ENCODE measurements around the gene B3GNT3. TPM values are rescaled to one million over a fixed set of nuclear protein-coding genes. Genes with fewer than 3 reads are reported as not detected.

B3GNT3 gene
- total RNA-seq, 1 experiment from 2014 or later, result not detected

DNA sequence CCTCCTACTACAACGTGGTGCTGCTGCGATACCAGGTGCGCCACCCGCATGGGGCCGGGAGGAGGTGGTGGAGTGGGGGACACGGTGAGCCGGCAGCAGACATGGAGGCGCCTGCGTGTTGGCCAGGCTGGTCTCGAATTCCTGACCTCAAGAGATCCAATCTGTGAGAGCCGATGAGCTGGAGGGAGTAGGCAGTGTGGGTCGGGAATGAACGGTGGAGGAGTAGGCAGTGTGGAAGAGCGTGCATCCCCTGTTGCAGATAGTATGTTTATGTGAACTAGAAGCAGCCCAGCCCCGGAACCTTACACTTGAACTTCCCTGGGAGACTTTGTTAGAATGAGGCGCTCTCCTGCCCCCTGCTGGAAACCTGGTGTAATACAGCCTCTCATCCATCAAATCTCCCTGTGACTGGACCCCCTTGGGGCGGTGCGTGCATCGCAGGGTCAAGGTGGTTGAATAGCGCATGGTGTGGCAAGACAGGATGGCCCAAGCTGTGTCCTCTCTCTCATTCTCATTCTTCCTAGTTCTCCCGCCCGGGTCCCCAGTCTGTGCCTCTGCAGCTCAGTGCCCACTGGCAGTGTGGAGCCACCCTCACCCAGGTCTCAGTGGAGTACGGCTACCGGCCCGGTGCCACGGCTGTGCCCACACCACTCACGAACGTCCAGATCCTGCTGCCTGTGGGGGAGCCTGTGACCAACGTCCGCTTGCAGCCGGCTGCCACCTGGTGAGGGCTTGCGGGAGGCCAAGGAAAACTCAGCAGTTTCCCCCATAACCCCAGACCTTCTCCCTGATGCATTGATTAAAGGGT is 10.5 kb upstream of the B3GNT3 start:
- Histone ChIP-seq H3K4me2 (ENCODE audit: low read depth, low read length, poor library complexity, severe bottlenecking) (no peak overlapping the region), H3K79me2 (ENCODE audit: low read length) (no peaks in the 10 kb centered on the region), H3K9ac (ENCODE audit: low read length) (no peak overlapping the region), H3K9me2 (replicated peaks; ENCODE audit: insufficient read depth, low read length) (no peaks in the 10 kb centered on the region), H3K27me3 (ENCODE audit: low read length) (no peaks in the 10 kb centered on the region), H4K20me1 (ENCODE audit: insufficient read depth, low read depth, low read length) (peaks cover 3% of the 10 kb centered on the region; the same call in 1 of the 2 replicates), H3K4me1 (ENCODE audit: low read length) (no peaks in the 10 kb centered on the region), H3K9me3 (ENCODE audit: low read length) (no peaks in the 10 kb centered on the region), H3K27ac (ENCODE audit: low read length) (no peak overlapping the region), H3K4me3 (ENCODE audit: low read length) (no peak overlapping the region), H2AFZ (ENCODE audit: low read length) (no peak overlapping the region), H3K36me3 (ENCODE audit: insufficient read depth, low read length) (peaks cover 5% of the 10 kb centered on the region; the same call in 1 of the 2 replicates)
- DNase-seq, result peak; percentile 89

DNA sequence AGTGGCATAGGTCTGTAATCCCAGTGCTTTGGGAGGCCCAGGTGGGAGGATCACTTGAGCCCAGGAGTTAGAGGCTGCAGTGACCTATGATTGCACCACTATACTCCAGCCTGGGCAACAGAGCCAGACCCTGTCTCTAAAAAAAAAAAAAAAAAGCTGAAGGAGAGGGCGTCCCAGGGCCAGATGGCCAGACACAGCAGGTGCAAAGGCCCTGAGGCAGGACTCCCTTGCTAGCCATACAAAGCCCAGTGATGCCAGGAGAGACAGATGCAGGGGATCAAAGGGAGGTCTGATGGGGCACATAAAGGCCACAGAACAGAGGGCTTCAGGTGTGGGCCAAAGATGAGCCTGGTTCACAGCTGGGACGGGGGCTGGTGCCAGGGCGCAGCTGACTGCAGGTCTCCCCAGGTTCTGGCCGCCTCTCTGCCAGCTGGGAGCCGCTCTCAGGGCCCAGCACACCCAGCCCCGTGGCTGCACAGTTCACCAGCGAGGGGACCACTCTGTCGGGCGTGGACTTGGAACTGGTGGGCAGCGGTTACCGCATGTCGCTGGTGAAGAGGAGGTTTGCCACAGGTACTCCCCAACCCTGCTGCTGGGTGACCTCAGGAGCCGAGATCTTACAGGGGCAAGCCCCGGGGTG is 7.5 kb upstream of the B3GNT3 start:
- Histone ChIP-seq H3K27me3 (ENCODE audit: low read length) (no peaks in the 10 kb centered on the region), H3K4me3 (ENCODE audit: low read length) (no peak overlapping the region), H3K36me3 (ENCODE audit: insufficient read depth, low read length) (peaks cover 5% of the 10 kb centered on the region; the same call in 1 of the 2 replicates), H3K9me3 (ENCODE audit: low read length) (no peaks in the 10 kb centered on the region), H4K20me1 (ENCODE audit: insufficient read depth, low read depth, low read length) (peaks cover 3% of the 10 kb centered on the region; the same call in 1 of the 2 replicates), H3K9me2 (replicated peaks; ENCODE audit: insufficient read depth, low read length) (no peaks in the 10 kb centered on the region), H3K27ac (ENCODE audit: low read length) (no peak overlapping the region), H3K9ac (ENCODE audit: low read length) (no peak overlapping the region), H3K79me2 (ENCODE audit: low read length) (no peaks in the 10 kb centered on the region), H3K4me2 (ENCODE audit: low read depth, low read length, poor library complexity, severe bottlenecking) (no peak overlapping the region), H3K4me1 (ENCODE audit: low read length) (no peaks in the 10 kb centered on the region), H2AFZ (ENCODE audit: low read length) (no peak overlapping the region)
- no peak for DNase-seq

DNA sequence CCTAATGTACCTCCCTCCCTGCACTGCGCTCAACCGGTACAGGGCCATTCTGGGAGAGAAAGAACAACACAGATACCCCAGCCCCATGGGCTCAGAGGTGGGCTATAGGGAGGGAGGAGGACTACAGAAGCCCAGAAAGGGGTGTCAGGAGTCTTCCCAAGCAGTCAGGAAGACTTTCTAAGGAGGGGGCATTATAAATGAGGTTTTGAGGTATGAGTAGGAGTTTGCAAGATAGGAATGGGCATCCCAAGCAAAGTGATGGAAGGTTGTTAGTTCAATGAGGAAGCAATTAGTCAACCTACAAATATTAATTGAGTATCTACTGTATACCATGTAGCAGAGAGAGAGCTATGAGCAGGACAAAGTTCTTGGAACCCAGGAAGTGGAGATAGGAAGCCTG is 6.3 kb upstream of the B3GNT3 start:
- Histone ChIP-seq H3K9ac (ENCODE audit: low read length) (no peak overlapping the region), H2AFZ (ENCODE audit: low read length) (no peak overlapping the region), H3K79me2 (ENCODE audit: low read length) (no peaks in the 10 kb centered on the region), H3K36me3 (ENCODE audit: insufficient read depth, low read length) (peaks cover 5% of the 10 kb centered on the region; the same call in 1 of the 2 replicates), H3K4me1 (ENCODE audit: low read length) (no peaks in the 10 kb centered on the region), H3K4me2 (ENCODE audit: low read depth, low read length, poor library complexity, severe bottlenecking) (no peak overlapping the region), H3K9me2 (replicated peaks; ENCODE audit: insufficient read depth, low read length) (no peaks in the 10 kb centered on the region), H3K9me3 (ENCODE audit: low read length) (no peaks in the 10 kb centered on the region), H4K20me1 (ENCODE audit: insufficient read depth, low read depth, low read length) (peaks cover 3% of the 10 kb centered on the region; the same call in 1 of the 2 replicates), H3K27me3 (ENCODE audit: low read length) (no peaks in the 10 kb centered on the region), H3K27ac (ENCODE audit: low read length) (no peak overlapping the region), H3K4me3 (ENCODE audit: low read length) (no peak overlapping the region)
- no peak for DNase-seq

DNA sequence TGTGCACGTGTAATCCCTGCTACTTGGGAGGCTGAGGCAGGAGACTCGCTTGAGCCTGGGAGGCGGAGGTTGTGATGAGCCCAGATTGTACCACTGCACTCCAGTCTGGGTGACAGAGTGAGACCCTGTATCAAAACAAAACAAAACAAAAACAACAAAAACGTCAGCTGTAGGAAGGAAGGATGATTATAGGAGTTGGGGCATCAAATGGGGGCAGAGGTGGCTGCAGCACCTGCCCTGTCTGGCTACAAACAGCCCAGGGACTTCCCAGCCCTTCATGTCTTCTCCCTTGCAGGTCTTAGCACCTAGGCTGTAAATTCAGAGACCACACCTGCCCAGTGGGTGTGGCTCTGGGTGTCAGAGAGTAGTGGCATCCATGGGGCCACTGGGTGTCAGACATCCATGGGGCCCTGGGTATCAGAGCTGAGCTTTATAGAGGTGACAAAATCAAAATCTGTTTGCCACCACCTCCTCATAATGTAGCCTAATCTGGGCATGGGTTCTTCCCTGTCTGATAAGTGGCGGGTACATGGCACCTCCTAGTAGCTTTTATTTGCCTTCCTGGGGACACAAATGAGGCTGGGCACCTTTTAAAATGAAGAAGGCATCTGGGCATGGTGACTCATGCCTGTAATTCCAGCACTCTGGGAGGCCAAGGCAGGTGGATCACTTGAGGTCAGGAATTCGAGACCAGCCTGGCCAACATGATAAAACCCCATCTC is 4.7 kb upstream of the B3GNT3 start:
- H3K27me3 ChIP-seq (ENCODE audit: low read length), result no peaks in the 10 kb centered on the region
- DNase-seq, result no peak
- no peak overlapping the region for H2AFZ ChIP-seq (ENCODE audit: low read length)
- no peaks in the 10 kb centered on the region for H3K4me1 ChIP-seq (ENCODE audit: low read length)
- no peaks in the 10 kb centered on the region for H3K9me2 ChIP-seq (replicated peaks; ENCODE audit: insufficient read depth, low read length)
- no peak overlapping the region for H3K4me2 ChIP-seq (ENCODE audit: low read depth, low read length, poor library complexity, severe bottlenecking)
- H3K9ac ChIP-seq (ENCODE audit: low read length), result no peak overlapping the region
- no peaks in the 10 kb centered on the region for H4K20me1 ChIP-seq (ENCODE audit: insufficient read depth, low read depth, low read length)
- H3K27ac ChIP-seq (ENCODE audit: low read length), result no peak overlapping the region
- no peaks in the 10 kb centered on the region for H3K79me2 ChIP-seq (ENCODE audit: low read length)
- H3K4me3 ChIP-seq (ENCODE audit: low read length), result no peak overlapping the region
- no peaks in the 10 kb centered on the region for H3K9me3 ChIP-seq (ENCODE audit: low read length)
- H3K36me3 ChIP-seq (ENCODE audit: insufficient read depth, low read length), result no peaks in the 10 kb centered on the region

DNA sequence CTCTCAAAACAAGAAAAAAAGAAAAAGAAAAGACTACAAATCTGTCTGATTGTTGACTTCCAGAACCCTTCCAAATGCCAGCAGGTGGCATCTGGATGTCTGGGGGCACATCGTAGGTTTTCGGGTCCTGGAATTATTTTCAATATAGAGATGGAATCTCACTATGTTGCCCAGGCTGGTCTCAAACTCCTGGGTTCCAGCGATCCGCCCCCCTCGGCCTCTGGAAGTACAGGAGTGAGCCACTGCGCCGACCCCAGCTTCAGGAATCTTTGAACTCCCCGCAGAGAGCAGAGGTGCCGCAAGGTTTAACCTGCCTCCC is 567 bp upstream of the B3GNT3 start:
- no peak for DNase-seq
- no peak overlapping the region for H3K4me3 ChIP-seq (ENCODE audit: low read length)
- H2AFZ ChIP-seq (ENCODE audit: low read length), result no peak overlapping the region
- no peaks in the 10 kb centered on the region for H3K9me2 ChIP-seq (replicated peaks; ENCODE audit: insufficient read depth, low read length)
- no peaks in the 10 kb centered on the region for H3K79me2 ChIP-seq (ENCODE audit: low read length)
- H3K4me1 ChIP-seq (ENCODE audit: low read length), result no peaks in the 10 kb centered on the region
- no peaks in the 10 kb centered on the region for H3K36me3 ChIP-seq (ENCODE audit: insufficient read depth, low read length)
- no peaks in the 10 kb centered on the region for H3K9me3 ChIP-seq (ENCODE audit: low read length)
- H3K9ac ChIP-seq (ENCODE audit: low read length), result no peak overlapping the region
- H4K20me1 ChIP-seq (ENCODE audit: insufficient read depth, low read depth, low read length), result no peaks in the 10 kb centered on the region
- no peak overlapping the region for H3K4me2 ChIP-seq (ENCODE audit: low read depth, low read length, poor library complexity, severe bottlenecking)
- H3K27me3 ChIP-seq (ENCODE audit: low read length), result no peaks in the 10 kb centered on the region
- H3K27ac ChIP-seq (ENCODE audit: low read length), result no peak overlapping the region

DNA sequence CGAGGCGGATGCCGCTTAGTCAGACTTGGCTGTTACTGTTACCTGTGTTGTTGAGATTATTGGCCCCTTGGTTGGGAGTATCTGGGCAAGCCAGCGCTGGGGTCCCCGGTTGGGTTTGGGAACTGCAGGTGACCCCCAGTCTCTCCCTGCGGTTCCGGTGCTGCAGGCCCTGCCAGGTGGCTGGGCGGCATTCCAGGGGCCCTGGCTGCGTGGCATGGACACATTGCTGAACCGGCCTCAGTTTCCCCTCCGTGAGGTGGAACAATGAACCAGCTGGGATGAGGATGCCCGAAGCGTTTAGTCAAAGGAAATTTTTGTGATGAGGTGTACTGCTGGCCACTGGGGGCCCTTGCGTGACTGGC is 538 bp downstream of the B3GNT3 start:
- no peak for DNase-seq
- no peaks in the 10 kb centered on the region for H4K20me1 ChIP-seq (ENCODE audit: insufficient read depth, low read depth, low read length)
- no peak overlapping the region for H2AFZ ChIP-seq (ENCODE audit: low read length)
- no peaks in the 10 kb centered on the region for H3K9me3 ChIP-seq (ENCODE audit: low read length)
- H3K36me3 ChIP-seq (ENCODE audit: insufficient read depth, low read length), result no peaks in the 10 kb centered on the region
- H3K79me2 ChIP-seq (ENCODE audit: low read length), result no peaks in the 10 kb centered on the region
- no peaks in the 10 kb centered on the region for H3K27me3 ChIP-seq (ENCODE audit: low read length)
- no peaks in the 10 kb centered on the region for H3K9me2 ChIP-seq (replicated peaks; ENCODE audit: insufficient read depth, low read length)
- no peak overlapping the region for H3K9ac ChIP-seq (ENCODE audit: low read length)
- no peak overlapping the region for H3K4me3 ChIP-seq (ENCODE audit: low read length)
- no peaks in the 10 kb centered on the region for H3K4me1 ChIP-seq (ENCODE audit: low read length)
- no peak overlapping the region for H3K4me2 ChIP-seq (ENCODE audit: low read depth, low read length, poor library complexity, severe bottlenecking)
- H3K27ac ChIP-seq (ENCODE audit: low read length), result no peak overlapping the region

DNA sequence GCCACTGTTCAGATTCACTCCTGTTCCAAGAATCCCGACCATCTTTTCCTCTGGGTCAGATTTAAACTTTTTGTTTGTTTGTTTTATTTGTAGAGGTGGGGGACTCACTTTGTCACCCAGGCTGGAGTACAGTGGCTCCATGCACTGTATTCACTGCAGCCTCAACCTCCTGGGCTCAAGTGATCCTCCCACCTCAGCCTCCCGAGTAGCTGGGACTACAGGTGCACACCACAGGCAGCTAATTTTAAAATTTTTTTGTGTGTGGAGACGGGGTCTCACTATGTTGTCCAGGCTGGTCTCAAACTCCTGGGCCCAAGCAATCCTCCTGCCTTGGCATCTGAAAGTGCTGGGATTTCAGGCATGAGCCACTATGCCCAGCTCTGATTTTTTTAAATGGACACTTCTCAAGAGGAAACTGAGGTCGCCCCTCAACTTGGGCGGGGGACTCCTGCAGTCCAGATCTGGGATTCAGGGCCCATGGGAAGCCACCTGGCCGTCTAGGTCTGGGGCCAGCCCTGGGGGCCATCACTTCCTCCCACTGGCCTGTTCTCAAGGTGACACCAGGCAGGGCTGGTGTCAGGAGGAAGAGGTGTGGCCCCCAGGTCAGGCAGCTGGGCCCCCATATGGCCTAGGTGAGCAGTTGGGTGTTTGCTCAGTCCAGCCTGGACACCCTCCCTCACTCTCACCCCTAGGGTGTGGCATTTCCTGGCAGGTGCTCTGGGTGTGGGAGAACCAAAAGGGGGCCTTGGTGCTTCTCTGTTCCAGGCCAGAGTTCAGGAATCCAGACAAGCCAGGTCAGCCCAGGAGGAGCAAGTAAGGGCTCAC is 1.3 kb downstream of the B3GNT3 start:
- H3K36me3 ChIP-seq (ENCODE audit: insufficient read depth, low read length), result no peaks in the 10 kb centered on the region
- no peak overlapping the region for H3K4me2 ChIP-seq (ENCODE audit: low read depth, low read length, poor library complexity, severe bottlenecking)
- no peaks in the 10 kb centered on the region for H3K27me3 ChIP-seq (ENCODE audit: low read length)
- no peak overlapping the region for H2AFZ ChIP-seq (ENCODE audit: low read length)
- no peak overlapping the region for H3K4me3 ChIP-seq (ENCODE audit: low read length)
- H3K9me2 ChIP-seq (replicated peaks; ENCODE audit: insufficient read depth, low read length), result no peaks in the 10 kb centered on the region
- no peak overlapping the region for H3K9ac ChIP-seq (ENCODE audit: low read length)
- H3K79me2 ChIP-seq (ENCODE audit: low read length), result no peaks in the 10 kb centered on the region
- no peak for DNase-seq
- no peak overlapping the region for H3K27ac ChIP-seq (ENCODE audit: low read length)
- H4K20me1 ChIP-seq (ENCODE audit: insufficient read depth, low read depth, low read length), result no peaks in the 10 kb centered on the region
- H3K9me3 ChIP-seq (ENCODE audit: low read length), result no peaks in the 10 kb centered on the region
- H3K4me1 ChIP-seq (ENCODE audit: low read length), result no peaks in the 10 kb centered on the region

Data from Karpas-422 (cell line).